ENCODE measurements around the gene MAP3K12. TPM values are rescaled to one million over a fixed set of nuclear protein-coding genes. Genes with fewer than 3 reads are reported as not detected.

The MAP3K12 gene
- total RNA-seq, 1 donor from 2014 or later: 3.9 TPM

DNA sequence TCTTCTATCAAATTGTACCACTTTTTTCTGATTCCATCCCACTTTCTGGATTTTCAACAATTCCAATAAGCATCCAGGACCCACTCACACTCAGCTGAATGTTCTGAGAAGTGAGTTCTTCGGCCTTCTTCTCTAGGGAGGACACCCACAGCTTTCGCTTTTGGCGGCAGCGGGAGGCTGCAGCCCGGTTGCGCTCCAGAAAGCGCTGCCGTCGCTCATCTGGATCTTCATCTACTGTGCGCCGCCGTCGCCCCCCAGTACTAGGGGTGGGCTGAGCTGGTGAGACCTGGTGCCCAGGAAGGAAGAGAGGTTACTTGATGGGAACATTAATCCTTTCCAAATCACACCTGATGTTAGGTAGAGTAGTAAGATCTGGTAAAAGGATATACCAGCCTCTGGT lies 25.2 kb upstream of the MAP3K12 start:
- TF ChIP-seq, protein P1, sequence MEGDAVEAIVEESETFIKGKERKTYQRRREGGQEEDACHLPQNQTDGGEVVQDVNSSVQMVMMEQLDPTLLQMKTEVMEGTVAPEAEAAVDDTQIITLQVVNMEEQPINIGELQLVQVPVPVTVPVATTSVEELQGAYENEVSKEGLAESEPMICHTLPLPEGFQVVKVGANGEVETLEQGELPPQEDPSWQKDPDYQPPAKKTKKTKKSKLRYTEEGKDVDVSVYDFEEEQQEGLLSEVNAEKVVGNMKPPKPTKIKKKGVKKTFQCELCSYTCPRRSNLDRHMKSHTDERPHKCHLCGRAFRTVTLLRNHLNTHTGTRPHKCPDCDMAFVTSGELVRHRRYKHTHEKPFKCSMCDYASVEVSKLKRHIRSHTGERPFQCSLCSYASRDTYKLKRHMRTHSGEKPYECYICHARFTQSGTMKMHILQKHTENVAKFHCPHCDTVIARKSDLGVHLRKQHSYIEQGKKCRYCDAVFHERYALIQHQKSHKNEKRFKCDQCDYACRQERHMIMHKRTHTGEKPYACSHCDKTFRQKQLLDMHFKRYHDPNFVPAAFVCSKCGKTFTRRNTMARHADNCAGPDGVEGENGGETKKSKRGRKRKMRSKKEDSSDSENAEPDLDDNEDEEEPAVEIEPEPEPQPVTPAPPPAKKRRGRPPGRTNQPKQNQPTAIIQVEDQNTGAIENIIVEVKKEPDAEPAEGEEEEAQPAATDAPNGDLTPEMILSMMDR (IDR thresholded peaks at IDR 0.05; ENCODE audit: insufficient read depth, low read length, severe bottlenecking): no peak
- Histone ChIP-seq H3K36me3 (ENCODE audit: control insufficient read depth, insufficient read depth, low read length) (peaks cover 11% of the 10 kb centered on the region), H3K4me3 (ENCODE audit: low read depth, low read length) (no peak overlapping the region), H3K27me3 (ENCODE audit: control insufficient read depth, insufficient read depth, low read length) (no peaks in the 10 kb centered on the region)
- no peak for FAIRE-seq
- no peak for DNase-seq (ENCODE audit: low read depth)

DNA sequence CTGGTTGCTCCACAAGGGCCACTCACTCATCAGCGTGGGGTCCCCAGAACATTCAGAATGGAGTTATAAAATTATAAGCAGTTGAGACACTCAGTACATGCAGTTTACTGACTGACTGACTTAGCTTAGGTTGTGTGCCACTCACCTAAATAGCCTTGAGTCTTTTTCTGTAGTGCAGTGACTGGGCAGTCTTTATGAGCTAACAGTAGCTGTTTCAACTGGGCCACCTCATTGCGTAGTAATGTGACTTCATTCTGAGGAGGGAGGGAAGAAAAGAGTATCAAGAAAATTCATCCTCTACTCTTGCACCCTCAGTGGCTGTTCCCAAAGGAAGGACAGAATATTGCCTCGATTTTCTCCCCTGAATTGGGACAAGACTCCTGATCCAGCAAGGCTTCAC lies 23.9 kb upstream of the MAP3K12 start:
- TF ChIP-seq, protein P1 (IDR thresholded peaks at IDR 0.05; ENCODE audit: insufficient read depth, low read length, severe bottlenecking): no peak
- H3K36me3 ChIP-seq (ENCODE audit: control insufficient read depth, insufficient read depth, low read length): peaks cover 14% of the 10 kb centered on the region
- H3K4me3 ChIP-seq (ENCODE audit: low read depth, low read length): no peak overlapping the region
- FAIRE-seq (no peak), DNase-seq (ENCODE audit: low read depth) (no peak)
- H3K27me3 ChIP-seq (ENCODE audit: control insufficient read depth, insufficient read depth, low read length): no peaks in the 10 kb centered on the region

DNA sequence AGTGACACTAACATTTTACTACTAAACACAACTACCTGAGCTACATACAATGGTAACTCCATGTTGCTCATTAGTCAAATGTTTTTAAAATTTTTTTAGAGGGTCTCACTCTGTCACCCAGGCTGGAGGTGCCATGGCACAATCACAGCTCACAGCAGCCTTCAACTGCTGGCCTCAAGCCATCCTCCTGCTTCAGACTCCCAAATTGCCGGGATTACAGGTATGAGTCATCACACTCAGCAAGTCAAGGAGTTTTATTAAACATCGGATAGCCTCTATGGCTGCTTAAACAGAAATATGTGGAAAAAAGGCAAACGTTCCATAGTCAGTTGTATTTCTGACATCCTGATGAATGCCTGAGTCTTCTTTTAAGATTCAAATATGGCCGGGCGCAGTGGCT lies 19.1 kb upstream of the MAP3K12 start:
- no peak for DNase-seq (ENCODE audit: low read depth)
- no peak for FAIRE-seq
- Histone ChIP-seq H3K36me3 (ENCODE audit: control insufficient read depth, insufficient read depth, low read length) (peaks cover 30% of the 10 kb centered on the region), H3K4me3 (ENCODE audit: low read depth, low read length) (no peak overlapping the region), H3K27me3 (ENCODE audit: control insufficient read depth, insufficient read depth, low read length) (no peaks in the 10 kb centered on the region)
- TF ChIP-seq, protein P1 (IDR thresholded peaks at IDR 0.05; ENCODE audit: insufficient read depth, low read length, severe bottlenecking): no peak

DNA sequence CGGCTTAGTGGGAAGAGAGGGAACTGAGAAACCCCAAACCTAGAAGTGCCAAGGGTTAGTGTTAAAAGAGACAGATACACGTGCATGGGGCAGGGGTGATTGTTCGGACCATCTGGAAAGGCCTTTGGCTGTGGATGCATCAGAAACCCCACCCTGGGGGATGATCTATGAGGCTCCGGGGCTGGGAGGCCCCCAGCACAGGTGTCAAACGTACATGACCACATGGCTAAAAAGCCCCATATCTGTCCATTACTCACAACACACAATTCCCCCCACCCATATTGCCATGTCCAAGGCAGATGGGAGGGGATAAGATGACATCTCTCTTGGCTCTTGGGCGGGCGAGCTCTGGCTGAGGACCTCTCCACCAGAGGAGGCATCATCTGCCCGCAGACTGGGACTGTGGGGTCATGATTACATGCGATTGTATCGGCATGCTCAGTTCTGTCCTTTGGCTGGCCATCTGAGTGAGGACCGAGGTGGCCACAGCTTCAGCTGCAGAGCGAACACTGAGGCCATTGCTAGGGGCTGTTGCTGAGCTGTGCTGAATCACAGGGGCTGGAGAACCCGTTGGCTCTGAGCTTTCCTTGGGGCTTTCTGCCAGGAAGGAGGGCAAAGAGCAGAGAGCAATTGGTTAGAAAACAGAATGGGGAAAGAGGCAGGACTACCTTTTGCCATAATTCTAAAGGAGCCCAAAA lies 17.6 kb upstream of the MAP3K12 start:
- TF ChIP-seq, protein P1 (IDR thresholded peaks at IDR 0.05; ENCODE audit: insufficient read depth, low read length, severe bottlenecking): no peak
- H3K4me3 ChIP-seq (ENCODE audit: low read depth, low read length): no peak overlapping the region
- no peak for DNase-seq (ENCODE audit: low read depth)
- H3K36me3 ChIP-seq (ENCODE audit: control insufficient read depth, insufficient read depth, low read length): peaks cover 29% of the 10 kb centered on the region
- H3K27me3 ChIP-seq (ENCODE audit: control insufficient read depth, insufficient read depth, low read length): no peaks in the 10 kb centered on the region
- FAIRE-seq: no peak

DNA sequence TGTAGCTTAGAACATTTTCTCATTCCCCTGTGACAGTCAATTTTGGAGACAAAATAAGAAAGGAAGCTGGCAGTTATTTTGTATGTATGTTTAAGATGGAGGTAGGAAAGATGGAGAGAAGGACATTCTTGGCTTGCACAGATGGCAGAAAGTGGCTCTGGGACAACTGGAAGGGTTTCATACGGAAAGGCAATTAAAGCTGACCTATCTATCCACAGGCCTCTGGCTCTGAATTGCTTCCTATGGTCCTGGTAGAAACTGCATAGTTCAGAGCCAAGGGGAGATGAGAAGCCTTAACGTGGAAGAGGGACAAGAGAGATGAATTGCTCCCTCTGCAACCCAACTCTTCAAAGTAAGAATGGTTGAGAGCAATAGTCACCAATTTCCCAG lies 16.0 kb upstream of the MAP3K12 start:
- peaks cover 26% of the 10 kb centered on the region for H3K36me3 ChIP-seq (ENCODE audit: control insufficient read depth, insufficient read depth, low read length)
- no peaks in the 10 kb centered on the region for H3K27me3 ChIP-seq (ENCODE audit: control insufficient read depth, insufficient read depth, low read length)
- TF ChIP-seq, protein P1 (IDR thresholded peaks at IDR 0.05; ENCODE audit: insufficient read depth, low read length, severe bottlenecking): no peak
- FAIRE-seq: no peak
- no peak for DNase-seq (ENCODE audit: low read depth)
- no peak overlapping the region for H3K4me3 ChIP-seq (ENCODE audit: low read depth, low read length)
